ES-I3 (cell line): ENCODE measurements around the gene TESPA1.

Experiments
- H3K36me3 ChIP-seq: 2 replicates; pipeline ENCODE4 v1.6.1; 2013; ENCODE audit warnings: mild to moderate bottlenecking, low read length, control low read depth, moderate library complexity; ENCODE audit not compliant: insufficient read depth
- H3K4me1 ChIP-seq: 2 replicates; pipeline ENCODE4 v1.6.1; 2013; ENCODE audit warnings: mild to moderate bottlenecking, control low read depth, low read length; ENCODE audit not compliant: insufficient read depth
- H3K9ac ChIP-seq: 2 replicates; pipeline ENCODE4 v1.6.1; 2013; ENCODE audit warnings: low read depth, mild to moderate bottlenecking, low read length, moderate library complexity
- H3K9me3 ChIP-seq: 2 replicates; pipeline ENCODE4 v1.6.1; 2013; ENCODE audit warnings: mild to moderate bottlenecking, low read length, moderate library complexity; ENCODE audit not compliant: control insufficient read depth, insufficient read depth

Gene TESPA1

GRCh38 chr12:54917001-54917488, 67.5 kb downstream of the TESPA1 start:
- no peaks in the 10 kb centered on the region for H3K4me1 ChIP-seq
- H3K36me3 ChIP-seq: no peaks in the 10 kb centered on the region
- no peak overlapping the region for H3K9ac ChIP-seq
- no peaks in the 10 kb centered on the region for H3K9me3 ChIP-seq
